Mesendoderm (in vitro differentiated cells): ENCODE measurements around the gene LRRIQ4.

Experiments
- DNase-seq: peaks from one replicate; pipeline ENCODE4 v3.0.0; 2013
- H2AK5ac ChIP-seq: 2 replicates; pipeline ENCODE4 v1.6.1; 2013; ENCODE audit warnings: low read length, inconsistent platforms
- H2BK120ac ChIP-seq: 2 replicates; pipeline ENCODE4 v1.6.1; 2013; ENCODE audit warnings: low read depth, mild to moderate bottlenecking, low read length, moderate library complexity, mixed read lengths
- H2BK15ac ChIP-seq: replicated peaks from 2 replicates; pipeline ENCODE4 v1.6.1; 2013; ENCODE audit warnings: low read depth, mild to moderate bottlenecking, moderate library complexity
- H2BK5ac ChIP-seq: 2 replicates; pipeline ENCODE4 v1.6.1; 2013; ENCODE audit warnings: low read length, inconsistent platforms
- H3K18ac ChIP-seq: 2 replicates; pipeline ENCODE4 v1.6.1; 2013; ENCODE audit warnings: mild to moderate bottlenecking, low read length, mixed read lengths
- H3K23ac ChIP-seq: one replicate; pipeline ENCODE4 v1.6.1; 2013; ENCODE audit warnings: low read length
- H3K27ac ChIP-seq: 2 replicates; pipeline ENCODE4 v1.5.1; 2013; ENCODE audit warnings: low read depth, mild to moderate bottlenecking, inconsistent platforms, low read length, moderate library complexity
- H3K27me3 ChIP-seq: 2 replicates; pipeline ENCODE4 v1.6.1; 2013; ENCODE audit warnings: low read length, control low read depth, mild to moderate bottlenecking, inconsistent platforms; ENCODE audit not compliant: insufficient read depth, poor library complexity
- H3K36me3 ChIP-seq: 2 replicates; pipeline ENCODE4 v1.6.1; 2013; ENCODE audit warnings: low read length, inconsistent platforms; ENCODE audit not compliant: control insufficient read depth, insufficient read depth
- H3K4ac ChIP-seq: one replicate; pipeline ENCODE4 v1.6.1; 2013; ENCODE audit warnings: low read depth, mild to moderate bottlenecking, low read length, moderate library complexity
- H3K4me1 ChIP-seq: 2 replicates; pipeline ENCODE4 v1.6.1; 2013; ENCODE audit warnings: low read depth, low read length, inconsistent platforms; ENCODE audit not compliant: control insufficient read depth
- H3K4me2 ChIP-seq: 2 replicates; pipeline ENCODE4 v1.6.1; 2013; ENCODE audit warnings: low read length
- H3K4me3 ChIP-seq: 2 replicates; pipeline ENCODE4 v1.5.1; 2013; ENCODE audit warnings: mild to moderate bottlenecking, low read length
- H3K56ac ChIP-seq: one replicate; pipeline ENCODE4 v1.6.1; 2013; ENCODE audit warnings: low read length
- H3K79me1 ChIP-seq: 2 replicates; pipeline ENCODE4 v1.6.1; 2013; ENCODE audit warnings: low read length, inconsistent platforms
- H3K79me2 ChIP-seq: 2 replicates; pipeline ENCODE4 v1.6.1; 2013; ENCODE audit warnings: mild to moderate bottlenecking, low read length; ENCODE audit not compliant: control insufficient read depth, insufficient read depth
- H3K9ac ChIP-seq: 2 replicates; pipeline ENCODE4 v1.6.1; 2013; ENCODE audit warnings: low read length, inconsistent platforms
- H4K5ac ChIP-seq: one replicate; pipeline ENCODE4 v1.6.1; 2013; ENCODE audit warnings: low read length
- H4K8ac ChIP-seq: one replicate; pipeline ENCODE4 v1.6.1; 2013; ENCODE audit warnings: low read depth, mild to moderate bottlenecking, control low read depth, low read length, moderate library complexity
- WGBS: extraction: QIAGEN DNeasy Blood & Tissue Kit; methylation state at CpG from one replicate; pipeline ENCODE4 v1.1.7; 2013; ENCODE audit warnings: low lambda C conversion rate, missing lambda C conversion rate; ENCODE audit not compliant: insufficient coverage; ENCODE audit errors: extremely low coverage; 5-methylcytosine and 5-hydroxymethylcytosine counted together

The LRRIQ4 gene

GRCh38 chr3:169780742-169781141 is 31.9 kb upstream of the LRRIQ4 start:
- Histone ChIP-seq H3K18ac (no peak overlapping the region), H3K27me3 (no peaks in the 10 kb centered on the region), H4K8ac (no peak overlapping the region), H3K4me3 (no peak overlapping the region), H2BK5ac (no peak overlapping the region), H3K4me1 (no peaks in the 10 kb centered on the region), H2AK5ac (no peak overlapping the region), H3K9ac (no peak overlapping the region), H3K4me2 (no peak overlapping the region), H3K23ac (no peak overlapping the region), H3K79me1 (peaks cover 2% of the 10 kb centered on the region), H4K5ac (no peak overlapping the region), H3K36me3 (peaks cover 10% of the 10 kb centered on the region), H3K56ac (no peak overlapping the region), H3K27ac (no peak overlapping the region), H2BK15ac (no peak overlapping the region), H2BK120ac (no peak overlapping the region), H3K79me2 (peaks cover 3% of the 10 kb centered on the region), H3K4ac (no peak overlapping the region)
- WGBS, result no CpG with 5 or more reads among the region's 2 CpGs
- DNase-seq, result no peak

DNA sequence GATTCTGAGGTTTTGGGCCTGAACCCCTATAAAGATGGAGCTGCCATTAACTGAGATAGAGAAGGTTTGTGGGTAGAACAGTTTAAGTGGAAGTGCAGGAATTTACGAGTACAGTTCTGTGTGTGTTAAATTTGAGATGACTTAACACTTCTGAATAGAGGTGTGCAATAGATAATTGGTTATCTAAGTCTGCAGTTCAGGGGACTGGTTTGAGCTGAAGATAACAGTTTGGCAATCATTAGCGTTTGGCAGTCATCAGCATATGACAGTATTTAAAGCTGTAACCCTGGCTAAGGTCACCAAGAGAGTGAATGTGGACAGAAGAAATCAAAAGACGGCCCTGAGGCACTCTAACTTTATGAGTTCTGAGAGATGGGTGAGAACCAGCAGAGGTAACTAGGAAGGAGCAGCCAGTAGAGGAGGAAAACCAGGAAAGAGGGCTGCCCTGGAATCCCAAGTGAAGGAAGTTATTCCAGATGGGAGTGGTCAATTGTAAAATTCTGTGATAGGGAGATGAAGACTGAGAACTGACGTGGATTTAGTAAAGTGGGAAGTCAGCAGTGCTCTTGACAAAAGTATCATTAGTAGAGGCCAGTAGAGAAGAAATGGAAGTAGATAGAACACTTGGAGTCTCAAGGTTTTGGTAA is 31.3 kb upstream of the LRRIQ4 start:
- H3K27ac ChIP-seq, result no peak overlapping the region
- H3K36me3 ChIP-seq, result peaks cover 11% of the 10 kb centered on the region
- no peak for DNase-seq

DNA sequence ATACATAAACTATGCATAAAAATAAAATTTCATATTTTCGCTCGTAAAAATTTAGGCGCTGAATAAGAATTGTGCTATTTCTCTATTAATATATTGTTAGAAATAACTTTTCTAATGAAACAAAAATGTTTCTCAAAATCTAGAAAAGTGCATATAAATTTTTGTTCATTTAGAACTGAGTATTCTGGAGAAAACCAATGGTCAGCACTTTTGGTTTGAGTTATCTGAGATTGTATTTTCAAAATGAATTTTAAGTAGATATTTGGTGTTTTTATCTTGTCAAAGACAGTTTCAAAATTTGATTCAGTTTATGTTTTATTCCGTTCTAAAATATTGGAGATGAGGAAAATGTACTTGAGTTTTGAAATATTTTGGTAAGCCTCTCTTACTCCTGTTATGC is 25.6 kb upstream of the LRRIQ4 start:
- Histone ChIP-seq H2AK5ac (no peak overlapping the region), H3K79me2 (no peaks in the 10 kb centered on the region)

More for the DNA sequence above, 31.3 kb upstream of the LRRIQ4 start:
- no peak overlapping the region for H2BK15ac ChIP-seq
- H3K79me2 ChIP-seq, result no peaks in the 10 kb centered on the region
- no peak overlapping the region for H2BK120ac ChIP-seq
- no peak overlapping the region for H3K23ac ChIP-seq
- H3K4ac ChIP-seq, result no peak overlapping the region
- H3K56ac ChIP-seq, result no peak overlapping the region
- H3K27me3 ChIP-seq, result no peaks in the 10 kb centered on the region
- no CpG with 5 or more reads among the region's 4 CpGs for WGBS
- no peak overlapping the region for H3K4me2 ChIP-seq
- no peak overlapping the region for H4K5ac ChIP-seq
- no peak overlapping the region for H4K8ac ChIP-seq
- H3K4me3 ChIP-seq, result no peak overlapping the region
- no peak overlapping the region for H2AK5ac ChIP-seq
- H3K4me1 ChIP-seq, result no peaks in the 10 kb centered on the region
- H3K9ac ChIP-seq, result no peak overlapping the region
- H2BK5ac ChIP-seq, result no peak overlapping the region
- H3K79me1 ChIP-seq, result peaks cover 2% of the 10 kb centered on the region
- no peak overlapping the region for H3K18ac ChIP-seq

DNA sequence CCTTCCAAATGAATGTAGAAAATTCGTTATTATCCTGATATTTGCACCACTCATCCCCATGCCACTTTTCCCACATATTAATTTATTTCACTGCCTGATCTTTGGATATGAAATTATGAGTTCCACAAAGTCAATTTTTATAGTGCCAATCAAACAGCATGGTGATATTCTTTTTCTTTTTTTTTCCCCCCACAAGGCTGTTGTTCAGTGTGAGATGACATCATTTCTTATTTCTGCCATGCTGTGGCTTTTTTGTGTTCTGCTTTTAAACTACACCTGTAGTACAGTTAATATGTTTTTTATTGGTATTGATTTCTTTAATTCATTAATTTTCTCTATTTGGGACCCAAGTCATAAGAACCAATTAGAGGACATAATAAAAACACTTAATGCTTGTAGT is 24.9 kb upstream of the LRRIQ4 start:
- no peak overlapping the region for H3K18ac ChIP-seq
- WGBS, result no CpG with 5 or more reads among the region's 1 CpG
- peaks cover 1% of the 10 kb centered on the region for H3K36me3 ChIP-seq

More for the DNA sequence above, 25.6 kb upstream of the LRRIQ4 start:
- Histone ChIP-seq H3K4me1 (no peaks in the 10 kb centered on the region), H3K18ac (no peak overlapping the region), H3K36me3 (peaks cover 3% of the 10 kb centered on the region), H3K56ac (no peak overlapping the region), H2BK120ac (no peak overlapping the region), H3K4me3 (no peak overlapping the region), H3K27ac (no peak overlapping the region), H3K9ac (no peak overlapping the region), H3K27me3 (no peaks in the 10 kb centered on the region), H2BK5ac (no peak overlapping the region), H4K8ac (no peak overlapping the region), H2BK15ac (no peak overlapping the region), H3K79me1 (no peaks in the 10 kb centered on the region), H3K23ac (no peak overlapping the region), H4K5ac (no peak overlapping the region), H3K4ac (no peak overlapping the region), H3K4me2 (no peak overlapping the region)
- DNase-seq, result no peak
- 100% methylated on average over 3 of the region's 4 CpGs for WGBS

GRCh38 chr3:169790219-169790618 is 22.5 kb upstream of the LRRIQ4 start:
- H3K79me1 ChIP-seq, result no peaks in the 10 kb centered on the region
- no peak overlapping the region for H3K27ac ChIP-seq
- no peak overlapping the region for H3K56ac ChIP-seq
- H3K4me1 ChIP-seq, result no peaks in the 10 kb centered on the region
- no peak overlapping the region for H3K9ac ChIP-seq
- no peak overlapping the region for H4K5ac ChIP-seq
- H2BK120ac ChIP-seq, result no peak overlapping the region
- no peak overlapping the region for H3K4ac ChIP-seq
- no peaks in the 10 kb centered on the region for H3K79me2 ChIP-seq
- no peak overlapping the region for H3K18ac ChIP-seq
- H2AK5ac ChIP-seq, result no peak overlapping the region
- H3K27me3 ChIP-seq, result no peaks in the 10 kb centered on the region
- no peak overlapping the region for H2BK15ac ChIP-seq
- H4K8ac ChIP-seq, result no peak overlapping the region
- peaks cover 1% of the 10 kb centered on the region for H3K36me3 ChIP-seq
- no peak overlapping the region for H3K4me2 ChIP-seq
- H3K23ac ChIP-seq, result no peak overlapping the region
- no peak for DNase-seq
- H2BK5ac ChIP-seq, result no peak overlapping the region
- no peak overlapping the region for H3K4me3 ChIP-seq

More for the DNA sequence above, 24.9 kb upstream of the LRRIQ4 start:
- no peak overlapping the region for H3K9ac ChIP-seq
- no peaks in the 10 kb centered on the region for H3K27me3 ChIP-seq
- no peaks in the 10 kb centered on the region for H3K79me1 ChIP-seq
- H3K4ac ChIP-seq, result no peak overlapping the region
- H2BK5ac ChIP-seq, result no peak overlapping the region
- no peak overlapping the region for H4K5ac ChIP-seq
- no peak overlapping the region for H2BK120ac ChIP-seq
- no peak for DNase-seq
- H3K79me2 ChIP-seq, result no peaks in the 10 kb centered on the region
- no peak overlapping the region for H2BK15ac ChIP-seq
- H3K23ac ChIP-seq, result no peak overlapping the region
- no peak overlapping the region for H3K4me2 ChIP-seq
- no peak overlapping the region for H2AK5ac ChIP-seq
- no peaks in the 10 kb centered on the region for H3K4me1 ChIP-seq
- no peak overlapping the region for H3K56ac ChIP-seq
- no peak overlapping the region for H3K27ac ChIP-seq
- no peak overlapping the region for H3K4me3 ChIP-seq
- H4K8ac ChIP-seq, result no peak overlapping the region
